Measurements from ENCODE around the gene SYT1.

The SYT1 gene

GRCh38 chr12:79056775-79057174 is 192.2 kb downstream of the SYT1 start:
- Histone ChIP-seq H3K4me3 (ENCODE audit: low read depth, low read length) (no peak overlapping the region), H3K9me3 (ENCODE audit: control insufficient read depth, insufficient read depth, low read depth, low read length) (no peaks in the 10 kb centered on the region), H3K27ac (ENCODE audit: low read depth, low read length) (no peak overlapping the region), H3K9ac (ENCODE audit: low read length) (no peak overlapping the region), H3K36me3 (ENCODE audit: control insufficient read depth, insufficient read depth, low read length) (no peaks in the 10 kb centered on the region), H3K27me3 (ENCODE audit: control insufficient read depth, insufficient read depth, low read length) (no peaks in the 10 kb centered on the region), H3K4me1 (ENCODE audit: control insufficient read depth, insufficient read depth, low read length) (peaks cover 6% of the 10 kb centered on the region; the same call in 1 of the 2 replicates)

GRCh38 chr12:79057540-79057939 is 193.0 kb downstream of the SYT1 start:
- H3K9ac ChIP-seq (ENCODE audit: low read length): no peak overlapping the region

GRCh38 chr12:79058342-79058741 is 193.8 kb downstream of the SYT1 start:
- Histone ChIP-seq H3K27ac (ENCODE audit: low read depth, low read length) (no peak overlapping the region), H3K9ac (ENCODE audit: low read length) (no peak overlapping the region), H3K36me3 (ENCODE audit: control insufficient read depth, insufficient read depth, low read length) (no peaks in the 10 kb centered on the region), H3K27me3 (ENCODE audit: control insufficient read depth, insufficient read depth, low read length) (no peaks in the 10 kb centered on the region), H3K4me3 (ENCODE audit: low read depth, low read length) (no peak overlapping the region), H3K9me3 (ENCODE audit: control insufficient read depth, insufficient read depth, low read depth, low read length) (no peaks in the 10 kb centered on the region), H3K4me1 (ENCODE audit: control insufficient read depth, insufficient read depth, low read length) (peaks cover 19% of the 10 kb centered on the region; the same call in 1 of the 2 replicates)

More at GRCh38 chr12:79057540-79057939, 193.0 kb downstream of the SYT1 start:
- H3K4me3 ChIP-seq (ENCODE audit: low read depth, low read length): no peak overlapping the region
- H3K4me1 ChIP-seq (ENCODE audit: control insufficient read depth, insufficient read depth, low read length): peaks cover 12% of the 10 kb centered on the region; the same call in 1 of the 2 replicates
- H3K9me3 ChIP-seq (ENCODE audit: control insufficient read depth, insufficient read depth, low read depth, low read length): no peaks in the 10 kb centered on the region
- H3K27me3 ChIP-seq (ENCODE audit: control insufficient read depth, insufficient read depth, low read length): no peaks in the 10 kb centered on the region
- H3K36me3 ChIP-seq (ENCODE audit: control insufficient read depth, insufficient read depth, low read length): no peaks in the 10 kb centered on the region
- H3K27ac ChIP-seq (ENCODE audit: low read depth, low read length): no peak overlapping the region

- Histone ChIP-seq H3K4me1 (ENCODE audit: control insufficient read depth, insufficient read depth, low read length) (peaks cover 22% of the 10 kb centered on the region; the same call in 1 of the 2 replicates), H3K9me3 (ENCODE audit: control insufficient read depth, insufficient read depth, low read depth, low read length) (no peaks in the 10 kb centered on the region)
Measured at GRCh38 chr12:79059557-79059956, 195.0 kb downstream of the SYT1 start.

GRCh38 chr12:79063258-79063657 is 198.7 kb downstream of the SYT1 start:
- Histone ChIP-seq H3K4me1 (ENCODE audit: control insufficient read depth, insufficient read depth, low read length) (peaks cover 22% of the 10 kb centered on the region; the same call in 1 of the 2 replicates), H3K27me3 (ENCODE audit: control insufficient read depth, insufficient read depth, low read length) (no peaks in the 10 kb centered on the region), H3K4me3 (ENCODE audit: low read depth, low read length) (no peak overlapping the region), H3K9me3 (ENCODE audit: control insufficient read depth, insufficient read depth, low read depth, low read length) (no peaks in the 10 kb centered on the region), H3K27ac (ENCODE audit: low read depth, low read length) (no peak overlapping the region), H3K9ac (ENCODE audit: low read length) (no peak overlapping the region), H3K36me3 (ENCODE audit: control insufficient read depth, insufficient read depth, low read length) (no peaks in the 10 kb centered on the region)

More at GRCh38 chr12:79059557-79059956, 195.0 kb downstream of the SYT1 start:
- Histone ChIP-seq H3K9ac (ENCODE audit: low read length) (no peak overlapping the region), H3K4me3 (ENCODE audit: low read depth, low read length) (no peak overlapping the region), H3K36me3 (ENCODE audit: control insufficient read depth, insufficient read depth, low read length) (no peaks in the 10 kb centered on the region), H3K27ac (ENCODE audit: low read depth, low read length) (no peak overlapping the region), H3K27me3 (ENCODE audit: control insufficient read depth, insufficient read depth, low read length) (no peaks in the 10 kb centered on the region)

- peaks cover 7% of the 10 kb centered on the region; the same call in 1 of the 2 replicates for H3K4me1 ChIP-seq (ENCODE audit: control insufficient read depth, insufficient read depth, low read length)
- no peak overlapping the region for H3K27ac ChIP-seq (ENCODE audit: low read depth, low read length)
- no peak overlapping the region for H3K9ac ChIP-seq (ENCODE audit: low read length)
- no peaks in the 10 kb centered on the region for H3K9me3 ChIP-seq (ENCODE audit: control insufficient read depth, insufficient read depth, low read depth, low read length)
- no peak overlapping the region for H3K4me3 ChIP-seq (ENCODE audit: low read depth, low read length)
- H3K36me3 ChIP-seq (ENCODE audit: control insufficient read depth, insufficient read depth, low read length): no peaks in the 10 kb centered on the region
- H3K27me3 ChIP-seq (ENCODE audit: control insufficient read depth, insufficient read depth, low read length): no peaks in the 10 kb centered on the region
Measured at GRCh38 chr12:79067977-79068376, 203.4 kb downstream of the SYT1 start.

- no peaks in the 10 kb centered on the region for H3K27me3 ChIP-seq (ENCODE audit: control insufficient read depth, insufficient read depth, low read length)
- 0 out of 2 replicates have a peak, but pooled peaks cover under 1% of the 10 kb centered on the region for H3K4me1 ChIP-seq (ENCODE audit: control insufficient read depth, insufficient read depth, low read length)
- no peak overlapping the region for H3K9ac ChIP-seq (ENCODE audit: low read length)
- no peaks in the 10 kb centered on the region for H3K9me3 ChIP-seq (ENCODE audit: control insufficient read depth, insufficient read depth, low read depth, low read length)
- no peaks in the 10 kb centered on the region for H3K36me3 ChIP-seq (ENCODE audit: control insufficient read depth, insufficient read depth, low read length)
- no peak overlapping the region for H3K27ac ChIP-seq (ENCODE audit: low read depth, low read length)
- no peak overlapping the region for H3K4me3 ChIP-seq (ENCODE audit: low read depth, low read length)
Measured at GRCh38 chr12:79069009-79069408, 204.4 kb downstream of the SYT1 start.

- no peaks in the 10 kb centered on the region for H3K36me3 ChIP-seq (ENCODE audit: control insufficient read depth, insufficient read depth, low read length)
- H3K27me3 ChIP-seq (ENCODE audit: control insufficient read depth, insufficient read depth, low read length): no peaks in the 10 kb centered on the region
- no peak overlapping the region for H3K9ac ChIP-seq (ENCODE audit: low read length)
- no peak overlapping the region for H3K27ac ChIP-seq (ENCODE audit: low read depth, low read length)
- no peak overlapping the region for H3K4me3 ChIP-seq (ENCODE audit: low read depth, low read length)
- no peaks in the 10 kb centered on the region for H3K9me3 ChIP-seq (ENCODE audit: control insufficient read depth, insufficient read depth, low read depth, low read length)
- no peaks in the 10 kb centered on the region for H3K4me1 ChIP-seq (ENCODE audit: control insufficient read depth, insufficient read depth, low read length)
Measured at GRCh38 chr12:79071498-79071897, 206.9 kb downstream of the SYT1 start.

- Histone ChIP-seq H3K4me3 (ENCODE audit: low read depth, low read length) (no peak overlapping the region), H3K27ac (ENCODE audit: low read depth, low read length) (no peak overlapping the region), H3K27me3 (ENCODE audit: control insufficient read depth, insufficient read depth, low read length) (no peaks in the 10 kb centered on the region), H3K4me1 (ENCODE audit: control insufficient read depth, insufficient read depth, low read length) (no peaks in the 10 kb centered on the region), H3K9me3 (ENCODE audit: control insufficient read depth, insufficient read depth, low read depth, low read length) (no peaks in the 10 kb centered on the region), H3K9ac (ENCODE audit: low read length) (no peak overlapping the region), H3K36me3 (ENCODE audit: control insufficient read depth, insufficient read depth, low read length) (no peaks in the 10 kb centered on the region)
Measured at GRCh38 chr12:79073506-79073905, 208.9 kb downstream of the SYT1 start.

- Histone ChIP-seq H3K9ac (ENCODE audit: low read length) (no peak overlapping the region), H3K27ac (ENCODE audit: low read depth, low read length) (no peak overlapping the region), H3K4me1 (ENCODE audit: control insufficient read depth, insufficient read depth, low read length) (peaks cover 28% of the 10 kb centered on the region)
Measured at GRCh38 chr12:79082595-79082994, 218.0 kb downstream of the SYT1 start.

GRCh38 chr12:79083181-79083580 is 218.6 kb downstream of the SYT1 start:
- Histone ChIP-seq H3K4me3 (ENCODE audit: low read depth, low read length) (no peak overlapping the region), H3K27me3 (ENCODE audit: control insufficient read depth, insufficient read depth, low read length) (no peaks in the 10 kb centered on the region), H3K9ac (ENCODE audit: low read length) (no peak overlapping the region), H3K4me1 (ENCODE audit: control insufficient read depth, insufficient read depth, low read length) (peaks cover 28% of the 10 kb centered on the region), H3K27ac (ENCODE audit: low read depth, low read length) (0 out of 2 replicates have a peak overlapping the region, but pooled peaks have one; percentile 57), H3K9me3 (ENCODE audit: control insufficient read depth, insufficient read depth, low read depth, low read length) (no peaks in the 10 kb centered on the region), H3K36me3 (ENCODE audit: control insufficient read depth, insufficient read depth, low read length) (no peaks in the 10 kb centered on the region)

More at GRCh38 chr12:79082595-79082994, 218.0 kb downstream of the SYT1 start:
- Histone ChIP-seq H3K27me3 (ENCODE audit: control insufficient read depth, insufficient read depth, low read length) (no peaks in the 10 kb centered on the region), H3K4me3 (ENCODE audit: low read depth, low read length) (no peak overlapping the region), H3K9me3 (ENCODE audit: control insufficient read depth, insufficient read depth, low read depth, low read length) (no peaks in the 10 kb centered on the region), H3K36me3 (ENCODE audit: control insufficient read depth, insufficient read depth, low read length) (no peaks in the 10 kb centered on the region)
